GM12873 (cell line): ENCODE data around the gene MEGF11.

Experiments used
- CTCF ChIP-seq: IDR thresholded peaks from 2 replicates; pipeline ENCODE4 v1.5.1; 2012; ENCODE audit warnings: low read depth, mild to moderate bottlenecking, moderate library complexity, low read length, control low read depth; ENCODE audit not compliant: insufficient read depth; ENCODE audit errors: missing control alignments

Gene MEGF11

GRCh38 chr15:66164788-66165187, 88.8 kb downstream of the MEGF11 start:
- no peak for TF ChIP-seq CTCF

- TF ChIP-seq CTCF, result no peak
Measured at GRCh38 chr15:66163553-66163952, 90.0 kb downstream of the MEGF11 start.

- no peak for TF ChIP-seq CTCF
Measured at GRCh38 chr15:66162286-66162685, 91.3 kb downstream of the MEGF11 start.

- TF ChIP-seq CTCF, result no peak
Measured at GRCh38 chr15:66161575-66162118, 91.9 kb downstream of the MEGF11 start.

- TF ChIP-seq CTCF, result no peak
Measured at GRCh38 chr15:66161108-66161507, 92.4 kb downstream of the MEGF11 start.

GRCh38 chr15:66157507-66157906, 96.0 kb downstream of the MEGF11 start:
- TF ChIP-seq CTCF, result no peak

GRCh38 chr15:66156310-66156975, 97.1 kb downstream of the MEGF11 start:
- TF ChIP-seq CTCF, result no peak
